Testis (tissue), 2 donors: ENCODE measurements around the gene ERBIN.

ENCODE experiments used
- CTCF ChIP-seq, 3 experiments: fragments of 450-650 bp in 2 of 3; fragments of 200-600 bp in 1 of 3; sonication (generic) in 1 of 3; IDR thresholded peaks; one replicate each; pipeline ENCODE4 v1.5.1; 2016 to 2019; ENCODE audit warnings: antibody characterized with exemption in 3 of 3, mild to moderate bottlenecking in 2 of 3, moderate library complexity in 1 of 3
- POLR2A ChIP-seq: fragments of 450-650 bp; IDR thresholded peaks from one replicate; pipeline ENCODE4 v1.6.1; 2017; ENCODE audit warnings: antibody characterized with exemption, mild to moderate bottlenecking, moderate library complexity

GRCh38 chr5:66066826-66067225 is 140.5 kb downstream of the ERBIN start:
- TF ChIP-seq CTCF (IDR thresholded peaks at IDR 0.05) (no peak), POLR2A (no peak)
